HEK293T (cell line): ENCODE measurements around the gene KPNA2.

Source experiments
- CTBP1 ChIP-seq: fragments of 450-650 bp; IDR thresholded peaks from 2 replicates; pipeline ENCODE4 v1.6.1; 2016; ENCODE audit warnings: borderline replicate concordance
- FOXM1 ChIP-seq: fragments of 450-650 bp; IDR thresholded peaks from 2 replicates; pipeline ENCODE4 v1.6.1; 2017; ENCODE audit warnings: mild to moderate bottlenecking, borderline replicate concordance
- NFRKB ChIP-seq: fragments of 450-650 bp; IDR thresholded peaks from 2 replicates; pipeline ENCODE4 v1.6.1; 2016; ENCODE audit warnings: mild to moderate bottlenecking, moderate library complexity
- SP1 ChIP-seq: fragments of 450-650 bp; IDR thresholded peaks from 2 replicates; pipeline ENCODE4 v1.6.1; 2017
- TARDBP ChIP-seq: fragments of 450-650 bp; IDR thresholded peaks from 2 replicates; pipeline ENCODE4 v1.6.1; 2016

DNA sequence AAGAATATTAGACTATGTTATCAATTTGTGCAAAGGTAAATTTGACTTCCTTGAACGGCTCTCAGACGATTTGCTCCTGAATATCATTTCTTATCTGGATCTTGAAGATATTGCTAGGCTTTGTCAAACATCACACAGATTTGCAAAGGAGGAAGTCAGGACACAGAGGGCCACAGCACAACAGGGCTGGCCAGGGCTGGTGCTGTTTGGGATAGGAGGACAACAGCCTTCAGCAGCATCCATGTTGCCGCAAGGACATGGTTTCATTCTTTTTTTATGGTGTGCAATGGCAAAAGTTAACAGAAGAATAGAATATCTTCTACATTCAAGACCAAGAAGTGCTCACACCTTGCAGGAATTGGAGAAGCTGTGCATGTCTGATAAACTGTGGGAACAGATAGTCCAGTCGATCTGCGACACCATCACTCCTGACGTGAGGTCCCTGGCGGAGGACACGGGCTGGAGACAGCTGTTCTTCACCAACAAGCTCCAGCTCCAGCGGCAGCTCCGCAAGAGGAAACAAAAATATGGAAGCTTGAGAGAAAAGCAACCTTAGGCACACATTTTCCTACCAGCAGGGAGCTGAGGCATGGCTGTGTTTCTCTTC, 59.8 kb downstream of the KPNA2 start:
- TF ChIP-seq CTBP1 (no peak), SP1 (no peak), NFRKB (no peak), FOXM1 (no peak), TARDBP (no peak)
